HG03558 (cell line): ENCODE data around the gene LRRC75A.
"Not testable (repeated sequence)": the region's sequence is repeated elsewhere in the genome, so short reads cannot be mapped to it uniquely, and the experiment has no call there.

Experiments
- ATAC-seq: cut with Tn5 transposase; IDR thresholded peaks from one replicate; pipeline ENCODE4 v1.9.1; 2021; ENCODE audit warnings: moderate number of reproducible peaks; ENCODE audit not compliant: unreplicated experiment; ENCODE audit errors: extremely low read depth

Gene LRRC75A

DNA sequence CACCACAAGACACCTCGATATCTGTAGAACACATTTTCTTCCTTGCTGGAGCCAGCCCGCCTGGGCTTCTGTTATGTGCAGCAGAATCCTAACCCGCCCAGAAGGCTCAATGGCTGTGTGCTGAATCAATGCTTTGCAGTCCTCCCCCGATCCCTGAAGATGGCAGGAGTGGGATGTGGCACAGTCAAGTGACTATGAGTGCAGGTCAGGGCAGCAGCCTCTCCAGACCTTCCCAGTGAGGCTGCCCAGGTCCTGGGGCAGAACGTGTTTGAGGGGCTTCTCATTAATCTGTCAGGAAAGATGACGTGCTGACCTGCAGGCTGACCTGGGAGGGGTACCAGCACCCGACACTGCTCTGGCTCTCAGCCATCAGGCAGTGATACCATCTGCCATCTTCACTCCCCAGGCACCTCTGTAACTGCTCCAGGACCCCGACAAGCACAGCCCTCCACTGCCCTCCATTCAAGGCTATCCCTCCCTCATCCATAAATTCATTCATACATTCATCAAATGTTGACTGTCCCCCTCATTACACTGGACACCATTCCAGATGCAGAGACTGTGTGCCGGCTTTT is 35.2 kb downstream of the LRRC75A start:
- no peak for ATAC-seq

DNA sequence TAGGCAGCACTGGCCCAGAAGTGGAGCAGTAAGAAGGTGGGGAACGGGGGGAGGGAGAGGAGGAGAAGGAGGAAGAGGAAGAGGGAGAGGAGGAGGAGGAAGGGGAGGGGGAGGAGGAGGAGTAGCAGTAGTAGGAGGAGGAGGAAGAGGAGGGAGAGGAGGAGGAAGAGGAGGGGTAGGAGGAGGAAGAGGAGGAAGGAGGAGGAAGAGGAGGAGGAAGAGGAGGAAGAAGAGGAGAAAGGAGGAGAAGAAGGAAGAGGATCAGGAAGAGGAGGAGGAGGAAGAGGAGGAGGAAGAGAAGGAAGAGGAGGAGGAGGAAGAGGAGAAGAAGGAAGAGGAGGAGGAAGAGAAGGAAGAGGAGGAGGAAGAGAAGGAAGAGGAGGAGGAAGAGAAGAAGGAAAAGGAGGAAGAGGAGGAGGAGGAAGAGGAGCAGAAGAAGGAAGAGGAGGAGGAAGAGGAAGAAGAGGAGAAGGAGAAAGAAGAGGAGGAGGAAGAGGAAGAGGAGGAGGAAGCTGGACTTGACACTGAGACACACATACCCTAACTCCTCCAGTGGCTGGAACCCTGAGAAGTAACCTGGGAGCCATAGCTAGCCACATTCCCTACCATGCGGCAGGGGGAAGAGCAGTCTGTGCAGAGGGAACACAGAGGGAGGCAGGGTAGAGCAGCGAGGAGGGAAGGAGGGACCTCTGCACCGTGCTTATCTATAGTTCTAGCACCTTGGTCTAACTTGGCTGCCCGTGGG is 35.8 kb downstream of the LRRC75A start:
- ATAC-seq = no peak

DNA sequence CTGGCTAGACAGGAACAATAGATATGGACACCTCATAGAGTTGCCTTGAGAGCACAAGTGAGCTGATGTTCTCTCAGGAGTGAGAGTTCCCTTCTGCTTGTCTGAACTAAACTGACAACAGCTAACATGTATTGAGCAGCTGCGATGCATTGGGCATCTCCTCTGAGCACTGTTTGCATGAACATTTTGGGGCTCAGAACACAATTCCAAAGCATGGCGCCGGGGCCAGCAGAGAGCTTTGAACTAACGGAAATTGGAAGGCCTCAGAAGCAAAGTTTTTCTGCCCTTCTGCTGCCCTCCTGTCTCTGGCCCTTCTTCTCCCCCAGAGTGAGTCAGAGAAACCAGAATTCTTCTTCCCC is 38.5 kb downstream of the LRRC75A start:
- ATAC-seq = no peak

DNA sequence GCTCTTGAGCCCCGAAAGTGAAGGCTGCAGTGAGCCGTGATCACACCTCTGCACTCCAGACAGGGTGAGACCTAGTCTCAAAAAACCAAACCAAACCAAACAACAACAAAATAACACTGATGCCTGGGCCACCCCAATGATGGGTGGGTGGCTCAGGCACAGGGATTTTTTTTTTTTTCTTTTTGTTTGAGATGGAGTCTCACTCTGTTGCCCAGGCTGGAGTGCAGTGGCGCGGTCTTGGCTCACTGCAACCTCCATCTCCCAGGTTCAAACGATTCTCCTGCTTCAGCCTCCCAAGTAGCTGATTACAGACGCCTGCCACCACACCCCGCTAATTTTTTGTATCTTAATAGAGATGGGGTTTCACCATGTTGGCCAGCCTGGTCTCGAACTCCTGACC is 39.7 kb downstream of the LRRC75A start:
- ATAC-seq = not testable (repeated sequence)

DNA sequence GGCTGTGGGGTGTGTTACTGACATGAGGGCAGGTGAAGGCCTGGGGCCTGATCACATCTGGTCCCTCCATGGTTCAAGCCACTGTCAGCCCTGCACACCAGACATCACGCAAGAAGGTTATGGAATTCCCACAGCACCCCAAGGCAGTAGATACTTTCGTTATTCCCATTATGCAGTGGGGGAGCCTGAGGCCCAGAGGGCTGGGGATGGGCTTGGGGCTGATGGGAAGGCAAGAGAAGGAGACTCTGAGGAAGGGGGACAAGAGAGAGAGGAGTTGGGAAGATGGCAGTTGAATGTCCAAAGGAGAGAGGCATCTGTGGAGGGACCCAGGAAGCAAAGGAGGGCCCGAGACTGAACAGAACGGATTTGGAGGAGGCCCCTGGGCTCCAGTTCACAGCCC is 42.0 kb downstream of the LRRC75A start:
- ATAC-seq = no peak

DNA sequence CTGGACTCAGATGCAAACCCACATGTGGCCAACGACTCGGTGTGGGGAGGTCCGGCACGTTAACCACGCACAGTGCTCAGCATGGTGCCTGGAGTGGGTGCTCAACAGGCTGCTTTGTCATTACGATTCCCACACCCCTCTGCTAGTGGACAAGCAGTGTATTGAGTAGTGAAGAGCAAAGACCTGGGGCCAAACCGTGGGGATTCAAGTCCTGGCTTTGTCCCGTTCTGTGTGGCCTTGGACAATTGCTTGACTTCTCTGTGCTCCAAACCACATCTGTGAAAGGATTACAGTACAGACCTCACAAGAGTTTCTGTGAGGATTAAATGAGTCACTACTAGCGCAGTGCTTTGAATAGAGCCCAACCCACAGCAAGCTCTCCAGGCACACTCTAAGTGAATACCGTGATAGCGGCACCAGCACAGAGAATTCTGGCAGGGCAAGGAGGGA is 42.8 kb downstream of the LRRC75A start:
- ATAC-seq = no peak

DNA sequence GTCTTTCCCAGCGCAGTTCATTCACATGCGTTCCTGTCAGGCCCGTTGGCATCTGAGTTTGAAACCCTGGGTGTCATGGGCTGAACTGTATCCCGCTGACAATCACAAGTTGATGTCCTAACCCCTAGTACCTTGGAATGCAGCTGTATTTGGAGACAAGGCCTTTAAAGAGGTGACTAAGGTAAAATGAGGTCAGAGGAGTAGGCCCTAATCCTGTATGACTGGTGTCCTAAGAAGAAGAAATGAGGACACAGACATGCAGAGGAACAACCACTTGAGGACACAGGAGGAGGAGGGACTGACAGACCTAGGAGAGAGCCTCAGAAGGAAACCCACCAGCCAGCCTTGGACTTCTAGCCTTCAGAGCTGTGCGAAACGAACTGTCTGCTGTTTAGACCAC is 43.5 kb downstream of the LRRC75A start:
- no peak for ATAC-seq

DNA sequence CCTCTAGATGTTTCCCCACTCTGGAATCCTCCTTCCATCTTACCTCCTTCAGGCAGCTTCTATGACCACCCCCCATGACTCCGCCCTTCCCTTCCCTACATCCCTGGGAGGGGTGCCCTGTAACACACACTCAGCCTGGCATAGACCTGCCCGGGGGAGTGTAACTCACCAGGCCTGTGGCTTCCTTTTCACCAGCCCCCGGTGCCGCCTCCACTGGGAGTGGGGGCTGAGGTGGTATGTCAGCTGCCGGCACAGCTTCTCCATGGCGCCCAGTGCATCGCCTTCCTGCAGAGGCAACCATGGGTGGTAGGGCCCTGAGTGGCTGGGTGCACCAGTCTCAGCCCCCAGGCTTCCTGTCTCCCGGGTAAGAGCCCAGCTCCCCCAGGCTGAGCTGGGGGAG is 44.3 kb downstream of the LRRC75A start:
- ATAC-seq = no peak

DNA sequence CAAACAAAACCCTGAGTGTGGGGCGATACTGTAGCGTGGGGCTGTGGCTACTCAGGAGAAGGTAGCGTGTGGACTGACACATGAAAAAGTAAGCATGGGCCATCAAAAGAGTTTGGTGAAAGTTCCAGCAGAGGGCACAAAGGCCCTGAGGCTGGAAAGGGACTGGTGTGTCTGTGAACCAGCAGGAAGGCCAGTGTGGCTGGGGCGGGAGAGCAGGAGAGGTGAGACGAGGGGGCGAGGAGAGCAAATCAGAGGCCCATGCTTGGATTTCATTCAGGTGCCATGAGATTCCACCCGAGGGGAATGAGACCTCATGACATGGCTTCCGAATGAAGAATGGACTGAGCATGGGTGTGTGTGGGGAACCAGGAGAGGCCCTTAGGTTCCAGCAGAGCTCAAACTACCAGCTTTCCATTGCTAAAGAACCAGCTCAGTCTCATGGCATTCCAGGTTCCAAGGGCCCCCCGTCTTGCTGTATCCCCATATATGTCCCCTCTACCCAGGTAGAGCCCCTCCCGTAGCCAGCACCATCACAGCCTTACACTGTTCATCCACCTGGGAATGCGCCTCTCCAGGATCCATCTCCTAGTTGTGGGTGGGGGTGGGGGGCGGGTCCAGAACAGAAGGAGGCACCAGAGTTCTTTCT is 45.5 kb downstream of the LRRC75A start:
- ATAC-seq = no peak

DNA sequence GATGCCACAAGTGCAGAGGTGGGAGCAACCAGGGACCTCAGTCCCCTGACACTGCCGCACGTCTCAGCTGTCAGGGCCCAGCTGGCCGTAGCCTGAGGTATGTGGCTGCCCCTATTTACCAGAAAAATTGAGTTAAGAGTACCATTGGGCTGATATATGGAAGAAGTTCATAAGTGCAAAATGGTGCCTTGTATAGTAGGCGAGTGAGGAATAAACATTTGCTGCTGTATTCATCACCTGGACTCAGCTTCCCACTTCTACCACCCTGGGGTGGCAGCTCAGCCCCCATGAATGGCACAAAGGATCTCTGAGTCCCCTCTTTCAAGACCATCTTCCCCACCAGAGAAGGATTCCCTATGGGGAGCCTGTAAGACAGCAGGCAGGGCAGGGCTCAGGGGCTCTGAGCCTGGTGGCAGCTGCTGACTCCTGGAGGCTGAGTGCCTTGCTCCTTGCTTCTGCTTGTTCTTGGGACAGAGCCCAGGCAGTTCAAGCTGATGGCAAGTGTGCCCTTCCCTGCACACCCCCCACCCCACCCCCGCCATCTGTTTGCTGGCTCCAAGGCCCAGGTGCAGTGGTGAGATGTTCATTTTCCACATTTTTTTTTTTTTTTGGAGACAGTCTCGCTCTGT is 47.6 kb downstream of the LRRC75A start:
- ATAC-seq = no peak

DNA sequence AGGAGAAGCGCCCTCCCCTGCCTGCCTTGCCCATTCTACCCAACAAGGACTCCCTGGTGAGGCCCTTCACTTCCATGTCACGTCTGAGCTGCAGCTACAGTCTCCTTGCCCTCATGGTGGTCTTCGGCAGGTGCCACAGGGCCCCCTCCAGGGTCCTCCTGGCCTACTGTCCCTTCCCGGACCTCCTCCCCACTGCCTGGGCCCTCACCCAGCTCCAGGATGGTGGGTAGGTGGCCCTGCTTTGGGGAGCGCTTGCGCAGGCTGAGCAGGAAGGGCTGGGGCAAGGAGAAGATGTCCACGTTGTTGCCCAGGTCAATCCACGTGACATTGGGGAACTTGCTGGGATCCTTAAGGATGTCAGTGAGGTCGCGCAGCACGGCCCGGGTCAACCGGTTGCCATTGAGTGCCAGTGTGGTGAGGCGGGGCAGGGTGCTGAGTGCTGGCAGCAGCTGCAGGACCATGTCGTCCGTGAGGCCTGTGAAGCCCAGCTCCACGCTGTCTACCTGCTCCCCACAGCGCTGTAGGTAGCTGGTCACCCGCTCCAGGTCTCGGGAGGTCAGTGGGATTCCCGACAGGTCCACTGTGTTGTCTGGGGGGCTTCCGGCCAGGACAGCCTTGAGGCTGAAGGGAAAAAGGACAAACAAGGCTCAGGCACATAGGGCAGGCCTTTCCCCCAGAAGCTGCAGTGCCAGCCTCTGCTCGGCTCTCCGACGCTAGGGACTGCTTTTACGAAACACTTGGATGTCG is 48.3 kb downstream of the LRRC75A start:
- ATAC-seq = no peak

DNA sequence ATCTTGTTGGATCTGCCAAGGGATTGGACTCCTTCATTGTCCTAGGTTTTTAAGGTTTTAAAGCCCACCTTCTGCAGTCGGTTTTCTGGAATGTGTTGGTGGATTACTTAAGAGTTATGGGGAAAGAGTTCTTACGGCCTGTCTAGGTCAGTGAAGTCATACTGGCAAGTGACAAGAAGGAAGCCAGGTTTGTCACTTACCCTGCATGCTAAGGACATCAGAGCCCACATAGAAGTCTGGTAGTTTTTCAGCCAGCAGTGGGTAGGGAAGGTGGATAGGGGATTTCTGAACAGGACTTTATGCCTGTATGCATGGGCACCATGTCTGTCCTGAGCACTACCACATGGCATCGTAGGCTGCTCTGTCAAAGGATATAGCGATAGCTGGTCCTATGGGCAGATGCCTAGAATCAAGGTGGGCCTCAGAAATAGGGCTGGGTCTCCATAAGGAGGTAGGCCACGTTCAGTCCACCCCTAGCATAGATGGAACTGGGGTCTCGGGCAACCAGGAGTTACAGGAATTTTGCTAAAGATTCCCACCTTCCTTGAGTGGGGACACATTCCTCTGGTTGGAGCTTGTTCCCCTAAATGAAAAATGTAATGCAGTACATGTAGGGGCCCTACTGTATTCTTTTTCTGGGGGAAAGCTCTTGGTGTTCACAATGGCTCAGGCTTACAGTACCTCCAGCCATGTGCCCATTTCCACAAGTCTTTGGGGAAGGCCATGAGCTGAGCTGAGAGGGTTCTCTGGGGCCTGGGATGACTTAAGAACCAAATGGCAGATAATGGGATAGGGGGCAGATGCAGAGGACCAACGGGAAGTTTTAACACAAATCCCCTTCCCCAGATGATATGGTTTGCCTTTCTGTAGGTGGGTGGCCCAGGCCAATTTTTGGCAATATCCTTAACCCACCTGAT is 49.1 kb downstream of the LRRC75A start:
- no peak for ATAC-seq

DNA sequence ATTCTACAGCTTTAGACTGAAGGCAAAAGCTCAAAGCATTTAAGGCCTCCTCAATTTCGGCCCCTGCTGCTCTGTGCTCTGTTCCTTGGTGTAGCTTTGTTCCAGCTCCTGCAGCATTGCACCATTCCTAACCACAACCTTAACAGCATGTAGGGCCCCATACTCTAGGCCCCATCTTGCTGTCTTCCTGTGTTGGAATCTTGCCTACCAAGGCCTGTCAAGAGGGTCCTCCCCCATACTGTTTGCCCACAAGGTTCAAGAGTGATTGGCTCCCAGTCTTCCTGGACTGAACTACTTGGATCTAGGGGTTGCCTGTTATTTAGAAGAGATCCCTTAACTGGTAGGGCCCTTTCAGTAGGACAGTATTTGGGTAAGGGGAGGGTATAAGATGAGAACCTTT is 49.9 kb downstream of the LRRC75A start:
- ATAC-seq = no peak

DNA sequence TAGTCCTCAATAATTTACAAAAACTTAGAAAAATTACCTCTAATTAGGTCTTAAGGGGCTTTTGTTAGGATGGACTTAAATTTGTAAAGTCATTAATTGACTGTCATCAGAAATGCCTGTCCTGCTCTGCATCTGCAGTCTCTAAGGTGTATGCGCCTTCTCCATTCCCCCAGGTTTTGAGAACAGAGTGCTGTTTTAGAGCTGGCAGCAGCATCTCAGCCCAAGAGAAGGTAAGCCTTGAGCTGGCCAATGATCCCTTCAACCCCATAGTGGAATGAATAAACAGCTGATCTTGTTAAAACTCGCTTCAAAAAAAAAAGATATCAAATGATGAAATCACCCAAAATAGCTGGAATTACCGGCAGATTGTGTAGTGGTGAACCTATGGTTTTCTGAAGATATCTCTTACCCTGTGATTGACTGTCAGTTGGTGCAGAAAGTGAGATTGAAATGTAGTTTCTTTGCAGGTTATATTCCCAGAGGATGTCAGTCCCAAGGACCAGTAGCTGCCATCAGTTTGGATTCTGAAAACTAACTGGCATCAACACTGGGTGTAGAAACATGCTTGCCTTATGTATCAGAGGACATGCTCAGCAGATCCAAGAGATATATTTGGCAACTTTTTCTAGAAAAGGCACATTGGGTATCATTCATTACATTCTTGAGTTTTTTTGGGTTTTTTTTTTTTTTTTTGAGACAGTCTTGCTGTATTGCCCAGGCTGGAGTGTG is 50.9 kb downstream of the LRRC75A start:
- ATAC-seq = no peak

DNA sequence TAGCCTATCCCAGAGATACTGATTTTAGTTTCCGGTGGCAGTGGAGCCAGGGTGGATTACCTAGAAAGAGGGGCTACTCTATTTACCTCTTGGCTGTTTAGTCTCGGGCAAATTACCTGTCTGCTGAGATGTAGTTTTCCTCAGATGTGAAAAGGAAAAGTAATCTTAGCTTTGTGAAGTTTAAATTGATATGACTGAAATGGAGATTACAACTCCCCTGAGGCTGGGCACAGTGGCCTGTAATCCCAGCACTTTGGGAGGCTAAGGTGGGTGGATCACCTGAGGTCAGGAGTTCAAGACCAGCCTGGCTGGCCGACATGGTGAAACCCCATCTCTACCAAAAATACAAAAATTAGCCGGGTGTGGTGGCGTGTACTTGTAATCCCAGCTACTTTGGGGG is 51.6 kb downstream of the LRRC75A start:
- not testable (repeated sequence) for ATAC-seq

DNA sequence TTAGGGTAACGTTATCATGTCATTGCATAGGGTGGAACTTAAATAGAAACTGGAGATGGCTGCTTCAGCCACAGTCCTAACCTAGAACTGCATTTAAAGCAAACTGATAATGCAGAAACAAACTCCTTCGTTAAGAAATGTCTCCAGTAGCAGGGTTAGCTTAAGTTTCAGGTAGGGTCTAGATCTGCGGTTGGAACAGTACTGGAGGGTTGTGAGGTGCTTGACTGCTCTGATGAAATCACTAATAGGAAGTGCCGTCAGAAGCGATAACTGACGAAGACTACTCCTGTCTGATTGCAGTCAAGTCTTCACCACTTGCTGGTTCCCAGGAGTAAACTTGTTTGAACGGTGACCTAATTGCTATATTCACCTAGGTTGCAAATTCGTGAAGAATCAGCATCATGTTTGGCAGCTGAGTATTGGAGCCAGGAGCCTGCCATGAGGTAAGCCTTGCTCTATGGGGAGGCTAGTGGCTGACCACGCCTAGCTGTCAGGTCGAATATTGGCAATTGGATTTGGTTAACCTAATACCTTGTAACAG is 52.1 kb downstream of the LRRC75A start:
- ATAC-seq = no peak

DNA sequence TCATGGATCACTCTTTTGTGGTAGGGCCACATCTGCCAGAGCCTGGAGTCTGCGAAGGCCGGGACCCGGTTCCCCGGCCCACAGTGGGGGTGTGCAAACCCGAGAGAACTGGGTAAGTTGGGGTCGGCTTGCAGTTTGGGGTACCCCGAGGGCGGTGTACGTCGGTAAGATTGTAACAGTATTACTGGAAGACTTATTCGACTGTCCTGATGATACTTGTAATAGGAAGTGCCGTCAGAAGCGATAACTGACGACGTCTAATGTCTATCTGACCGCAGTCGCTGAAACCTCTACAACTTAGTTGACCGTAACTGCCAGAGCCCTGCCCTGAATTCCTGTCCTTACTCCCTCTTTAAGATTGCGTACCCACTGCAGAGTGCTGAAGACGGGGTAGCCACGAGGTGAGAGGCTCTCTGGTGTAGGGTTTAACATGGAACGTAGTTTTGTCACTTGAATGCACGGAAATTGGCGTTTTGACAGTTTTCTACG is 52.6 kb downstream of the LRRC75A start:
- ATAC-seq = no peak

DNA sequence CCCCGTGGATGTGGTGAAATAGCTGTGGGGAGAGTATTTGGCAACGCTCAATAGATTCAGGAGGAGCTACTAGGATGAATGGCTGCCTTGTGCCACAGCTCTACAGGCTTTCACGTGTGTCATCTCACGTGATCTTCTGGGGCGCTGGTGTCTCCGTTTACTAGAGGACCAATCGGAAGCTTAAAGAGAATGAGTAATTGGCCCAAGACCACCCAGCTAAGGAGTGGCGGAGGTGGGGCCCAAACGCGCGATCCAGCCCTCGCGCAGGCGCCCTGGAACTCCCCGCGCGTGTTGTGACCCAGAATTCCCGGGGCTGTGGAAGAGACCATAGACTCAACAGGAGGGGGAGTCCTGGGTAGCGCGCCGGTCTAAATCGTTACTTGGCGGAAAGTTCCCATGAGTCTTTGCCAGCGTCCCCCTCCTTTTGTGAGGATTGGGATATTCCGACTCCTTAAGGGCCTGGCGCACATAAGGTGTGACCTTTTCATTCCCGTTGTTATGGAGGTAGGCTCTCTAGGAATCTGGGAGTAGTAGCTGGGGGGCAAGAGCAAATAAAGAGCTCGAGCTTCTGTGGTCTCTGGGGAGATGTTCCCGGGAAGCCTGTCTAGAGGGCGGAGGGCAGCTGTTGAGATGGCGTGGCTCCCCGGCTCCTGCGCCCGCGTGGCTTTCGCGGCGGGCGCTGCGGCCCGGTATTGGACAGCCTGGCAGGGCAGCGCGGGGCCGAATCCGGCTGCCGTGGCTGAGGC is 53.3 kb downstream of the LRRC75A start:
- peak; percentile 75 for ATAC-seq
